Fibroblast of villous mesenchyme (primary cell): ENCODE data around the gene RIPK4. TPM values are rescaled to one million over a fixed set of nuclear protein-coding genes. Genes with fewer than 3 reads are reported as not detected.

ENCODE experiments used
- DNase-seq: peaks from one replicate; pipeline ENCODE4 v3.0.0-alpha.2; 2010; ENCODE audit warnings: low read depth
- H3K4me3 ChIP-seq: 2 replicates; pipeline ENCODE4 v1.5.1; 2011; ENCODE audit warnings: low read depth, mild to moderate bottlenecking, low read length
- total RNA-seq: library from RNA; depleted of rRNA; stranded (reverse); fragments of >200 nt; gene quantifications from 2 replicates; pipeline ENCODE4 v1.2.3, GENCODE V29; 2012
- TF ChIP-seq, protein P1 (sequence below): IDR thresholded peaks from 2 replicates; pipeline ENCODE4 v1.5.1; 2012; ENCODE audit warnings: low read depth, mild to moderate bottlenecking, low read length; ENCODE audit not compliant: insufficient read depth

RIPK4 gene
- total RNA-seq, 1 donor = not detected

DNA sequence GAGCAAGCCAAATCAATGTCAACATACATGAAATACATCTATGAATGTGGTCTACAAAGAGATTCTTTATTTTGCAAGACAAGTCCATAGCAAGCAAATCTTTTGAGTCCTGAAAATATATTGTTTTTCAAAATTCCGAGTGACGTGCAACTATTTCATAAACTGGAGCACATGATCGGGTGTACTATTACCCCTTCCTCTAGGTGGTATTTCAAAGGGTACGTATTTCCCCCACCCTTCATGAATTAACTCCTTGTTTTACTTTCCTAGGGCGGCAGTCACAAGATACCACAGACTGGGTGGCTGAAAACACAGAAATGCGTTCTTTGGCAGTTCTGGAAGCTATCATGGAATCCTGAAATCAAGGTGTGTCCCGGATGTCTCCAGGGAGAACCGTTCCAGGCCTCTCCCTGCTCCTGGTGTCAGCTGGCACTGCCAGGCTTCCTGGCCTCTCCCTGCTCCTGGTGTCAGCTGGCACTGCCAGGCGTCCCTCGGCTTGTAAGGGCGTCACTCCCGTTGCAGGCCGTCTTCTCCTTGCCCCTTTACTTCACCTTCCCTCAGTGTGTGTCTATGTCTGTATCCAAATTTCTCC, 55.3 kb downstream of the RIPK4 start:
- TF ChIP-seq, protein P1, sequence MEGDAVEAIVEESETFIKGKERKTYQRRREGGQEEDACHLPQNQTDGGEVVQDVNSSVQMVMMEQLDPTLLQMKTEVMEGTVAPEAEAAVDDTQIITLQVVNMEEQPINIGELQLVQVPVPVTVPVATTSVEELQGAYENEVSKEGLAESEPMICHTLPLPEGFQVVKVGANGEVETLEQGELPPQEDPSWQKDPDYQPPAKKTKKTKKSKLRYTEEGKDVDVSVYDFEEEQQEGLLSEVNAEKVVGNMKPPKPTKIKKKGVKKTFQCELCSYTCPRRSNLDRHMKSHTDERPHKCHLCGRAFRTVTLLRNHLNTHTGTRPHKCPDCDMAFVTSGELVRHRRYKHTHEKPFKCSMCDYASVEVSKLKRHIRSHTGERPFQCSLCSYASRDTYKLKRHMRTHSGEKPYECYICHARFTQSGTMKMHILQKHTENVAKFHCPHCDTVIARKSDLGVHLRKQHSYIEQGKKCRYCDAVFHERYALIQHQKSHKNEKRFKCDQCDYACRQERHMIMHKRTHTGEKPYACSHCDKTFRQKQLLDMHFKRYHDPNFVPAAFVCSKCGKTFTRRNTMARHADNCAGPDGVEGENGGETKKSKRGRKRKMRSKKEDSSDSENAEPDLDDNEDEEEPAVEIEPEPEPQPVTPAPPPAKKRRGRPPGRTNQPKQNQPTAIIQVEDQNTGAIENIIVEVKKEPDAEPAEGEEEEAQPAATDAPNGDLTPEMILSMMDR = no peak
- DNase-seq = no peak
- H3K4me3 ChIP-seq = no peak overlapping the region

DNA sequence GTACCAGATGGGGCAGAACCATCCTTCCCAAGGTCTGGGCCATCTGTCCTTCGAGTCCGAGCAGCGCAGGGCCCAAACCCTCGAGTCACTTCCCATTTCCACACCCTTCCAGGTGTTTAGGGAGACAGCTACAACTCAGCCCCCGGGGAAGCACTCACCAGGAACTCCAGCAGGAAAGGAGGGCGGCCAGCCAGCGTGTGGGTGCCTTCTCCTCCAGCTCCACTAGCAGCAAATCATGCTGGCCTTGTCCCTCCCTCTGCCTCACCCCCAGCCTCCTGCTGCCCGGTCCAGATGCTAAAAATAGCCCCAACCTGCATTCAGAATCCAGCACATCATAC, 56.1 kb downstream of the RIPK4 start:
- H3K4me3 ChIP-seq = no peak overlapping the region
- TF ChIP-seq, protein P1 = no peak
- no peak for DNase-seq

DNA sequence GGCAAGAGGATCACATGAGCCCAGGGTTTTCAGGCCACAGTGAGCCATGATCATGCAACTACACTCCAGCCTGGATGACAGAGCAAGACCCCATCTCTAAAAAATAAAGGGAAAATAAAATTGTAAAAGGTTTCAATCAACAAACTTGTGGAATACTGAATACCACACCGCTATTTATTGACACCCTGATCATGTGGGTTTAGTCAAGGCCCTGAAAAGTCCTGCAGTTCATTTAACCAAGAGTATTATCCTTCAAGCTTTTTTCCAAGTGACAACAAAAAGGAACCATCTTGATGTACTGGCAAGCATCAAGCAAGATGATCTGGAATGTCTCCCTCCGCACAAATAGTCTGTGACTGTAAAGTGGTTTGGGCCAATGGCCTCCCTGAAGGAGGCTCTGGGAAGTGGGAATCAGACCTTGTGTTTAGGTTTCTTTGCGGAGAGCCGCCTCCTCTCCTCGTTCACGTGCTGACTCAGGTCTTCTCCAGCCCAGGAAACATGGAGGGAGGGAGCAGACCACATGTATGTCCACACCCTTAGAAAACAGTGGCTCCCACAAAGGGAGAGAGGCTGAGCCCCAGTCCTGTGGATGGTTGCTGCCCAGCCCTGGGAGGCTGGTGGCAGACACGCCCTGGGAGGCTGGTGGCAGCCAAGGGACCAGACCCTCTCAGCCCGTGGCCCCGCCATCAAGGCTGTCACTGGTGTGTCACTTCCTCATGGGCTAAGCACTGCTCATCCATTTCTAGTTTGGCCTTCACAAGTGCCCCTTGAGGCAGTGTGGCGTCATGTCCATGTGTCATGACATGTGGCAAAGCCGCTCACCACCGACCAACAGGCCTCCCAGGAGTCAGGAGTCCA, 56.7 kb downstream of the RIPK4 start:
- TF ChIP-seq, protein P1 = no peak
- DNase-seq = no peak
- no peak overlapping the region for H3K4me3 ChIP-seq

DNA sequence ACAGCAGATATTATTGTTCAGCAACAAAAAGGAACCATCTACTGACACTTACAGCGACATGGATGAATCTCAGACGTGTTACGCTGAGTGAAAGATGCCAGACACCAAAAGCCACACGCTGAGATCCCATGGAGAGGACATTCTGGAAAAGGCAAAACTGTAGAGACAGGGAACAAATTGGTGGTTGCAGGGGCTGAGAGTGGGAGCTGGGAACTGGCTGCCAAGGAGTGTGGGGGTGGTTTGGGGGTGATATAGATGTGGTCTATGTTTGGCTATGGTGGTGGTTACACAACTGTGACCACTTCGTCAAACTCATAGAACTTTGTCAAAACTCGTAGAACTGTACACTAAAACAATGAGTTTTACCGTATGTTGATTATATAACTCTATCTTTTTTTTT, 57.7 kb downstream of the RIPK4 start:
- TF ChIP-seq, protein P1 = no peak
- DNase-seq = no peak

DNA sequence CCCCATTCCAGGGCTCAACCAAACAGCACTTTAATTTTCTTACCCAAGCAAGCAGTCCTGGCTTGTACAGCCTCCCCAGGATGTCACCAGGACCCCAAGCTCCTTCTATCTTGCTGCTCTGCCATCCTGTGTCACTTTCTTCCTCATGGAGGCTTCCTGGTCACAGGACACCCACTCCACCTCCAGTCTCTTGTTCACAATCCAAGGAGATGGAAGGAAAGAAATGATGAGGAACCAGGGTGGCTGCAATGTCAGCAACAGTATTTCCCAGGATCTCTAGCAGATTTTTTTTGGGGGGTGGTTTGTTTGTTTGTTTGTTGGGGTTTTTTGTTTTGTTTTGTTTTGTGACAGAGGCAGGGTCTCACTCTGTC, 58.9 kb downstream of the RIPK4 start:
- H3K4me3 ChIP-seq = no peak overlapping the region
- TF ChIP-seq, protein P1 = no peak
- no peak for DNase-seq

More for the DNA sequence above, 57.7 kb downstream of the RIPK4 start:
- H3K4me3 ChIP-seq = no peak overlapping the region

DNA sequence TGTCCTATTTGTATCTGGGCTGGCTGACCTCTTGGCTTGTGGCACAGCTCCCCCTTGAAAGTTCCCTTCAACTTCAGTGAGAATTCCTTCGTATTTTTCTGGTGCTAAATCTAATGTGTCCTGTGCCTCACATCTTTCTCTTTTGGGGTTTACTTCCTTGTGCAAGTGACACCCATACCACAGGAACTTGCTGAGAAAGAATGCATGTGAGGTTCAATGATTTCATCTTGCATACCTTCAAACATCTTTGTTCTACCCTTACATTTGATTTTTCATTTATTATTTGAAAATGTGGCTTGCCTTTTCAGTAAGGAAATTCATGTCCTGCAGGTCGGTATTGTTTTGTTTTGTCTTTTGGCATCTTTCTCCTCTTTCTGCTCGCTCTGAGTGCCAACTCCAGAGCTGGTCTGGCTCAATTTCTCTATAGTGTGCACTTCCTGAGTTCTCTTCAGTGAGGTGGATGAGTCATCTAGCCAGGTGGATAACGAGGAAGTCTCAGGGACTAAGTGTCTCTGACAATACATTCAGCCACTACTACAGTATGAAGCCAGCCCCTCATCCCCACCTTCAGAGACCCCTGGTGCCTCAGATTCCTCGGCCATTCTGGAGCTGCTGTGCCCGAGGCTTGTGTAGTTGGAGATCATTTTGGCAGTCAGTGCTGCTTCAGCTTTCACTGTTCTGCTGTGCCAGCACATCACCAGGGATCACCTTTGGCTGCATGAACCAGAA, 59.5 kb downstream of the RIPK4 start:
- H3K4me3 ChIP-seq = no peak overlapping the region
- TF ChIP-seq, protein P1 = no peak
- DNase-seq = no peak
